ENCODE measurements around the gene ARHGAP45.

GRCh38 chr19:1082928-1083816, 16.2 kb downstream of the ARHGAP45 start:
- TF ChIP-seq KLF1 (tag; IDR thresholded peaks at IDR 0.05), result no peak
- no peak for TF ChIP-seq SMAD2 (IDR thresholded peaks at IDR 0.05; ENCODE audit: low read depth, low read length)
- peak; percentile 76 for TF ChIP-seq FIP1L1 (IDR thresholded peaks at IDR 0.05; ENCODE audit: low read depth, low read length, poor library complexity, severe bottlenecking)
- TF ChIP-seq, protein P1, sequence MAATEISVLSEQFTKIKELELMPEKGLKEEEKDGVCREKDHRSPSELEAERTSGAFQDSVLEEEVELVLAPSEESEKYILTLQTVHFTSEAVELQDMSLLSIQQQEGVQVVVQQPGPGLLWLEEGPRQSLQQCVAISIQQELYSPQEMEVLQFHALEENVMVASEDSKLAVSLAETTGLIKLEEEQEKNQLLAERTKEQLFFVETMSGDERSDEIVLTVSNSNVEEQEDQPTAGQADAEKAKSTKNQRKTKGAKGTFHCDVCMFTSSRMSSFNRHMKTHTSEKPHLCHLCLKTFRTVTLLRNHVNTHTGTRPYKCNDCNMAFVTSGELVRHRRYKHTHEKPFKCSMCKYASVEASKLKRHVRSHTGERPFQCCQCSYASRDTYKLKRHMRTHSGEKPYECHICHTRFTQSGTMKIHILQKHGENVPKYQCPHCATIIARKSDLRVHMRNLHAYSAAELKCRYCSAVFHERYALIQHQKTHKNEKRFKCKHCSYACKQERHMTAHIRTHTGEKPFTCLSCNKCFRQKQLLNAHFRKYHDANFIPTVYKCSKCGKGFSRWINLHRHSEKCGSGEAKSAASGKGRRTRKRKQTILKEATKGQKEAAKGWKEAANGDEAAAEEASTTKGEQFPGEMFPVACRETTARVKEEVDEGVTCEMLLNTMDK (IDR thresholded peaks at IDR 0.05; ENCODE audit: borderline replicate concordance, insufficient read depth, low read depth, low read length, poor library complexity, severe bottlenecking), result no peak
- TF ChIP-seq, protein P2, sequence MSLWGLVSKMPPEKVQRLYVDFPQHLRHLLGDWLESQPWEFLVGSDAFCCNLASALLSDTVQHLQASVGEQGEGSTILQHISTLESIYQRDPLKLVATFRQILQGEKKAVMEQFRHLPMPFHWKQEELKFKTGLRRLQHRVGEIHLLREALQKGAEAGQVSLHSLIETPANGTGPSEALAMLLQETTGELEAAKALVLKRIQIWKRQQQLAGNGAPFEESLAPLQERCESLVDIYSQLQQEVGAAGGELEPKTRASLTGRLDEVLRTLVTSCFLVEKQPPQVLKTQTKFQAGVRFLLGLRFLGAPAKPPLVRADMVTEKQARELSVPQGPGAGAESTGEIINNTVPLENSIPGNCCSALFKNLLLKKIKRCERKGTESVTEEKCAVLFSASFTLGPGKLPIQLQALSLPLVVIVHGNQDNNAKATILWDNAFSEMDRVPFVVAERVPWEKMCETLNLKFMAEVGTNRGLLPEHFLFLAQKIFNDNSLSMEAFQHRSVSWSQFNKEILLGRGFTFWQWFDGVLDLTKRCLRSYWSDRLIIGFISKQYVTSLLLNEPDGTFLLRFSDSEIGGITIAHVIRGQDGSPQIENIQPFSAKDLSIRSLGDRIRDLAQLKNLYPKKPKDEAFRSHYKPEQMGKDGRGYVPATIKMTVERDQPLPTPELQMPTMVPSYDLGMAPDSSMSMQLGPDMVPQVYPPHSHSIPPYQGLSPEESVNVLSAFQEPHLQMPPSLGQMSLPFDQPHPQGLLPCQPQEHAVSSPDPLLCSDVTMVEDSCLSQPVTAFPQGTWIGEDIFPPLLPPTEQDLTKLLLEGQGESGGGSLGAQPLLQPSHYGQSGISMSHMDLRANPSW (CRISPR knock-in tag; IDR thresholded peaks at IDR 0.05), result no peak
